Right ventricle myocardium superior (tissue), 1 donor: Measurements from ENCODE around the gene CDKN2D. TPM values are rescaled to one million over a fixed set of nuclear protein-coding genes. Genes with fewer than 3 reads are reported as not detected.
A peak's percentile ranks its signal among the peaks of the same experiment; 100 is the strongest.
"Not testable (repeated sequence)": the region's sequence is repeated elsewhere in the genome, so short reads cannot be mapped to it uniquely, and the experiment has no call there.

Experiments used
- ATAC-seq: fragments of 200-7000 bp; cut with Tn5 transposase; one replicate; pipeline ENCODE4 v1.9.1; 2020; ENCODE audit warnings: mild to moderate bottlenecking; ENCODE audit not compliant: poor library complexity
- DNase-seq: peaks from one replicate; pipeline ENCODE4 v3.0.0-alpha.2; 2020
- intact Hi-C: fragments of 100-400 bp; cut with DNase I; formaldehyde crosslinking; loops from one replicate; pipeline ENCODE4 v1.11.2; 2022
- total RNA-seq: library from RNA; stranded (reverse); fragmentation: NEBNext Ultra II Directional; extraction: Animal tissue kit (Norgen Biotek cat#: 25700); gene quantifications from one replicate; pipeline ENCODE4 v1.2.1, GENCODE V29; 2021
- donor health status: DM: no; HTN: yes; CAD: no; lungs with severe emphysema.

Gene CDKN2D
- total RNA-seq, 1 donor from 2014 or later, result 6.9 TPM

DNA sequence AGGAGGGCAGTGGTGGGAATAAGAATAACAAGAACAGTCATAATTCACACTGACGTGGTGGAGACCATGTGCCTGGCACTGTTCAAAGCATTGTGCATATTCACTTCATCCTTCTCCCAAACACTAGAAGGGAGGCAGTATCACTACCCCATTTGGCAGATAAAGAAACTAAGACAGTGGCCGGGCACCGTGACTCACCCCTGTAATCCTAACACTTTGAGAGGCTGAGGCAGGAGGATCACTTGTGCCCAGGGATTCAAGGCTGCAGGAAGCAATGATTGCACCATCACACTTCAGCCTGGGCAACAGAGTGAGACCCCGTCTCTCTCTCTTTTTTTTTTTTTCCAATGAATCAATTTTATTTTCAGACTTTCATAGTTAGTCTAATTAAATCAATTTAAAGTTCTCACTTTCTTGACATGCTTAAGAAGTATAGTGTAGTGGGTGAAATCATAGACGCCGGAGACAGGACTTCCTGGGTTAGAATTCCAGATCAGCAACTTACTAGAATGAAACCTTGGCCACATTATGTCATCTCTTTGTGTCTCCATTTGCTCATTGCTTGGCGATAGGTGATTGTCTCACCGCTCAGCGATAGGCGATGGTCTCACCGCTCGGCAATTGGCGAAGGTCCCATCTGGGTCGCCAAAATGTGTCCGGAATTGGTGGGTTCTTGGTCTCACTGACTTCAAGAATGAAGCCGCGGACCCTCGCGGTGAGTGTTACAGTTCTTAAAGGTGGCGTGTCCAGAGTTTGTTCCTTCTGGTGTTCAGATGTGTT, 30.4 kb downstream of the CDKN2D start:
- no peak for DNase-seq
- no peak for ATAC-seq

DNA sequence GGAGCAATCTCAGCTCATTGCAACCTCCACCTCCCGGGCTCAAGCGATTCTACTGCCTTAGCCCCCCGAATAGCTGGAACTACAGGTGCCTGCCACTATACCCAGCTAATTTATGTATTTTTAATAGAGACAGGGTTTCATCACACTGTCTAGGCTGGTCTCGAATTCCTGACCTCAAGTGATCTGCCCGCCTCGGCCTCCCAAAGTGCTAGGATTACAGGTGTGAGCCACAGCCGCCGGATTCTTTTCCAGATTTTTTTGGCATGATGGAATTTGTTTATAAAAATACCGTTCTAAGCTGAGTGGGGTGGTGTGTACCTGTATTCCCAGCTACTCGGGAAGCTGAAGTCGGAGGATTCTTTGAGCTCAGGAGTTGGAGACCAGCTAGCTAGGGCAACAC, 31.1 kb downstream of the CDKN2D start:
- ATAC-seq, result no peak
- DNase-seq, result no peak
- intact Hi-C loops, result no loop called here

More for the DNA sequence above, 30.4 kb downstream of the CDKN2D start:
- intact Hi-C loops, result no loop called here

DNA sequence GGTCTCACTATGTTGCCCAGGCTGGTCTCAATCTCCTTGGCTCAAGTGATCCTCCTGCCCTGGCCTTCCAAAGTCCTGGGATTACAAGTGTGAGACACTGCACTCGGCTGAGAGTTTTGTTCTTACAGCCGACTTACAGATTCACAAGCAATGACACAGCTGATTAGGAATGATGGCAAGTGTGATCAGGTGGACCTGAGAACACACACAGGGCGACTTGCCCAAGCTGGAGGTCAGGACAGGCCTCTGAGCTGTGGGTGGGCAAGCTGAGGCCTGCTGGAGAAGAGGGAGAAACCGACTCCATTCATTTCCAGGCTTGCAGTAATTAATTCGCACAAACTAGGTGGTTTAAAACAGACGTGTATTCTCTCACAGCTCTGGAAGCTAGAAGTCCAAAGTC, 33.2 kb downstream of the CDKN2D start:
- intact Hi-C loops, result no loop called here
- ATAC-seq (no peak), DNase-seq (no peak)

DNA sequence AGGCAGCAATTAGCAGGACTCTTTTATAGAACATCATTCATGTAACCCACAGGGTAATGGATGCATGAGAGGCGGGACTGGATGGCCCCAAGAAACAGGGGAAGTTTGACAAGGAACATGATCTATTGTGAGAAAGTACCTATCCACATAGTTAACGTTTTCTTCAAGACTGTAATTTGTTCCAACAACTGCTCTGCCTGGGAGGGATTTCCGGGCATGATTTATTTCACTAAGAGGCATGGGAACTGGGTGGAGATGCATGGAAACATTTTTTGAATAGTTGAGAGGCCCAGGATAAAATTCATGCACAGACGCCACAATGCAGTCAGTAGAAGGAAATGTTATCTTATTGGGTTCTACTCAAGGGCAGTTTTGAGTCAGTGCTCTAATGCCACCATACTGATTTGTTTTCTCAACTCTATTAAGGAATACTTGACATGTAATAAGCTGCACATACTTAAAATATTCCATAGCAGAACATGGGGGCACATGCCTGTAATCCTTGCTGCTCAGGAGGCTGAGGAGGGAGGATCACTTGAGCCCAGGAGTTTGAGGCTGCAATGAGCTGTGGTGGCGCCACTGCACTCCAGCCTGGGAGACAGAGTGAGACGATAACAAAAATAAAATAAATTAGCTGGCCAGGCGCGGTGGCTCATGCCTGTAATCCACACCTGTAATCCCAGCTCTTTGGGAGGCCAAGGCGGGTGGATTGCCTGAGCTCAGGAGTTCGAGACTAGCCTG, 35.0 kb downstream of the CDKN2D start:
- intact Hi-C loops, result no loop called here
- ATAC-seq, result no peak
- no peak for DNase-seq

DNA sequence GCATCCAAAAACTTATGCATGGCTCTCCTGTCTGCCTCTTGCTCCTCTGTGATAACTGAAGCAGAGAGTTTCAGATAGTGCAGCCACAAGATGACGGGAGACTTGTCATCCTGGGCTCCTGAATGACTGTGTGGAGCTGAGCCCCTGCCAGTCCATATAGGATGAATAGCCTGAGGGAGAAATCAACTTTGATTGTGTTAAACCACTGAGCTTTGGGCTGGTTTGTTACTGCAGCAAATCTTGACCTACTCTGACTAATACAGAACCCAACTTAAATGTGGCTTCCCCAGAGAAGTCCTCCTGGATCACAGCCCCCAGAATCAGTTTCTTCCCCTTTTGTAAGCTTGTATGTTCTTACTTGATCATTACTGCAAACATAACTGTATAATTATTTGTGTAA, 36.3 kb downstream of the CDKN2D start:
- ATAC-seq, result no peak

DNA sequence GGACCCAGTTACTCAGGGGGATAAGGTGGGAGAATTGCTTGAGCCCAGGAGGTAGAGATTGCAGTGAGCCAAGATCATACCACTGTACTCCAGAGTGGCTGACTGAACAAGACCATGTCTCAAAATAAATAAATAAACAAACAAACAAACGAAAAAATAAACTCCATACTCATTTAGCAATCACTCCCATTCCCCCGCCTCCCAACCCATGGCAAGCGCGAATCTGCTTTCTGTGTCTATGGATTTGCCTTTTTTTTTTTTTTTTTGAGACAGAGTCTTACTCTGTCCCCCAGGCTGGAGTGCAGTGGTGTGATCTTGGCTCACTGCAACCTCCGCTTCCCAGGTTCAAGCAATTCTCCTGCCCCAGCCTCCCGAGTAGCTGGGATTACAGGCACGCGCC, 41.9 kb downstream of the CDKN2D start:
- ATAC-seq, DNase-seq, intact Hi-C loops: not testable (repeated sequence)

More for the DNA sequence above, 36.3 kb downstream of the CDKN2D start:
- no peak for DNase-seq
- intact Hi-C loops, result no loop called here

DNA sequence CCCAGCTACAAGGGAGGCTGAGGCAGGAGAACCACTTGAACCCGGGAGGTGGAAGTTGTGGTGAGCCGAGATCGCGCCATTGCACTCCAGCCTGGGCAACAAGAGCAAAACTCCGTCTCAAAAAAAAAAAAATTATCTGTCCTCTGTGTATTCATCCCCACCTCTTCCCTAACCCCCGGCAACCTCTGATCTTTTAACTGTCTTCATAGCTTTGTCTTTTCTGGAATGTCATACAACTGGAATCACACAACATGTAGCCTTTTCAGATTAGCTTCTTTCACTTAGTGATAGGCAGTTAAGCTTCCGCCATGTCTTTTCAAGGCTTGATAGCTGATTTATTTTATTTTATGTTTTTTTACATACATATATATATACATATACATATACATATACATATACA, 43.1 kb downstream of the CDKN2D start:
- no peak for ATAC-seq
- DNase-seq, result no peak
- intact Hi-C loops, result no loop called here

DNA sequence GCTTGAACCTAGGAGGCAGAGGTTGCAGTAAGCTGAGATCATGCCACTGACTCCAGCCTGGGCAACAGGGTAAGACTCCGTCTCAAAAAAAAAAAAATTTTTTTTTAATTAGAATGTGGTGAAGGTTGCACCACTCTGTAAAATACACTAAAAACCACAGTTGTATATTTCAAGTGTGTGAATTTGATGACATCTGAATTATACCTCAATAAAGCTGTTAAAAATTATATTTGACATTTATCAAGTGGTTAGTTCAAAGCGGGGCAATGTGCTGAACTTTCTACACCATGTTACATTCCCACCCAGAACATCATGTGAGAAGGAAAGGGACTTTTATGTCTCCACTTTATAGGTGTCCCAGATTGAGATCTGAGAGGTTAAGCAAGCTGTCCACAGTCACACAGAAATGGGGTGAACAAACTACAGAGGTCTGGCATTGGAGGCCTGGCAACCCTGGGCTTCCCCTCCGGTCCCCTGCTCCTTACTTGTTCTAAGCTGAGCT, 45.6 kb downstream of the CDKN2D start:
- intact Hi-C loops, result no loop called here
- DNase-seq, result no peak
- ATAC-seq, result no peak

DNA sequence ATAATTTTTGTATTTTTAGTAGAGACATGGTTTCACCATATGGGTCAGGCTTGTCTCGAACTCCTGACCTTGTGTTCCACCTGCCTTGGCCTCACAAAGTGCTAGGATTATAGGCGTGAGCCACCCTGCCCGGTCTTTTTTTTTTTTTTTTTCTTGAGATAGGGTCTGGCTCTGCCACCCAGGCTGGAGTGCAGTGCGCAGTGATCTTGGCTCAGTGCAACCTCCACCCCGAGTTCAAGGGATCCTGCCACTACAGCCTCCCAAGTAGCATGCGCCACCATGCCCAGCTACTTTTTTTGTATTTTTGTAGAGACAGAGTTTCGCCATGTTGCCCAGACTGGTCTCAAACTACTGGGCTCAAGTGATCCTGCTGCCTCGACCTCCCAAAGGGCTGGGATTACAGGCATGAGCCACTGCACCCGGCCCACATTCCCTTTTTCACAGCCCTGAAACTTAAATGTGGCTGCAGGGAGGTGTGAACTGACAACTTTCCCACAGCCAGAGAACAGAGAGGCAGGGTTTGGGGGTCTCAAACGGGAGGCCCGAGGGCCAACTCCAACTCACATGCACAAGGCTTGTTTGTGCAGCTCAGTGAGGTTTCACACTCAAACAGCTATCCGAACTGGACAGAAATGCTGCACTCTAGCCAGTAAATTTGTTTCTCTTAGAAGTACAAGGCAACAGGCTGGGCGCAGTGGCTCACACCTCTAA, 47.2 kb downstream of the CDKN2D start:
- DNase-seq (no peak), ATAC-seq (no peak)
- intact Hi-C loops, result no loop called here

DNA sequence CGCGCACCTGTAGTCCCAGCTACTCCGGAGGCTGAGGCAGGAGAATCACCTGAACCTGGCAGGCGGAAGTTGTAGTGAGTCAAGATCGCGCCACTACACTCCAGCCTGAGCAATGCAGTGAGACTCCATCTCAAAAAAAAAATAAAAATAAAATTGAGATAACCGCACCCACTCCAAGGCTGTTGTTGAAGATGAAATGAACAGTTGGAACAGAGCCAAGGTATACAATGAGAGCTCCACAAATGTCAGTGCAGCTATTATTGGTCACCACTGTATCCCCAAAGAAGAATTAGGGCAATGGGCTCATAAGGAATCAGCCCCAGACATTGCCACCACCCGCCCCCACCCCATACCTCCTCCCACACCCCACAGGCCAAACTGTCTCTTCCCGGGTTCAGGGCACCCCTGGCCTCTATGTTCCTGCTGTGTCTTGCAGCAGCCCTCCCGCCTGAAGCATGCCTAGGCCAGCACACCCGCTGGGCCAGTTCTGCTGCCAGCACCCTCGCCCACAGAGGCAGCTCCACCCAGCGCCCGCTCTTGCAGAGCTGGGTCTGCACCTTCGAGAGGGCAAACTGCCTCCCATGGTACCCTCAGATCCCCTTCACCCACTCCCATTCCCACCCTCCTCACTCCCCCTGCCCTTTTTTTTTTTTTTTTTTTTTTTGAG, 48.0 kb downstream of the CDKN2D start:
- DNase-seq (no peak), ATAC-seq (no peak)
- intact Hi-C loops, result no loop called here

DNA sequence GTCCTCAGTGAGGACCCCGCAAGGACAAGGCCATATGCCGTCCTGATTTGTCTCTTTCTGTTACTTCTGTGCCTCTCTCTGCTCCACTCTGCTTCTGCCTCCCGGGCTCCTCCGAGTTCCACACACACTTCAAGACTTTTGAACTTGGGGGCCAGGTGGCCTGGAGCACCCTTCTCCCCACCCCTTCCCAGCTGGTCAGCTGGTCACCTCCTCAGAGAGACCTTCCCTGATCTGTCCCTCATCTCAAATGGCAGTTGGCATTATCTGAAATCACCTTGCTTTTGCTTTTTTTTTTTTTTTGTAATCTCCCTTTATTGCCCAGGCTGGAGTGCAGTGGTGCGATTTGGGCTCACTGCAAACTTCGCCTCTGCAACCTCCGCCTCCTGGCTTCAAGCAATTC, 49.4 kb downstream of the CDKN2D start:
- no peak for ATAC-seq
- intact Hi-C loops, result no loop called here

DNA sequence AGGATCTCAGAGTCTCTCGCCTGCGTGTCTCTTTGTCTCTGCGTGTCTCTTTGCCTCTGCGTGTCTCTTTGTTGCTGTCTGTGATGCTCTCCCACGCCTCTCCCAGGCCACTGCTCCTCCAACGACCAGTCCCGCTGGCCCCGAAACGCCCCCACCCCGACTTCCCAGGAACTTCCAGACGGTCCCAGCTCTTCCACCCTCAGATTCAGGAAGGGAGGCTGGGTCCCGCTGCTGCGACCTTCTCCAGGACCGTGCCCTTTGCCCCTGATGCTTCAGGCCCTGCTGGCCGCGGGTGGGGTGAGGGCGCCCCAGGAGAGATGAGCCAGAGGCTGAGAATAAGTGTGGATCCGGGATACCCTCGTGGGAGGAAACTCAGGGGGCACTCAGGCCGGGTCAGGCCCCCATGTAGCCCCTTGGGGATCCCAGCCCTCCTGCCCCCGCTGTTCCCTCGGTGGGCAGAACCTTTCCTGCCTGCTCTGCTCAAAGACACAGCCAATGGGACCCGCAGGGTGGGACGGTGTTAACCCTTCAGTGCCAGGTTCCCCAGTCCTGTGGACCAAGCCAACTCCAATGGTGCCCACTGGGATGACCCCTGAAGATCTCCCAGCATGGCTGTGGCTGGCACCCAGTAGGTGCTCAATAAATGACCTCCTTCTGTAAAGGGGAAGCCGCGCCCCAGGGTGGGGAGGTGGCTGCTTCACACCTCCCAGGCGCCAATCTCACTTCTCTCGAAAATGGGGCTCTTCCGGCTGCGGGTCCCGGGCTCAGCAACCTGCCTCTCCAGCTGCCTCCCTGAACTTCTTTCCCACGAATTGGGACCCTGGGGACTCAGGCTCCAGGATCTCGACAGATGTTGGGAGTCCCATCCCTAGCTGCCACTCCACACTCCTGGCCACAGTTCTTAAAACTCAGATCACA, 50.1 kb downstream of the CDKN2D start:
- no peak for ATAC-seq
- intact Hi-C loops, result no loop called here
- DNase-seq, result no peak

More for the DNA sequence above, 49.4 kb downstream of the CDKN2D start:
- no peak for DNase-seq

DNA sequence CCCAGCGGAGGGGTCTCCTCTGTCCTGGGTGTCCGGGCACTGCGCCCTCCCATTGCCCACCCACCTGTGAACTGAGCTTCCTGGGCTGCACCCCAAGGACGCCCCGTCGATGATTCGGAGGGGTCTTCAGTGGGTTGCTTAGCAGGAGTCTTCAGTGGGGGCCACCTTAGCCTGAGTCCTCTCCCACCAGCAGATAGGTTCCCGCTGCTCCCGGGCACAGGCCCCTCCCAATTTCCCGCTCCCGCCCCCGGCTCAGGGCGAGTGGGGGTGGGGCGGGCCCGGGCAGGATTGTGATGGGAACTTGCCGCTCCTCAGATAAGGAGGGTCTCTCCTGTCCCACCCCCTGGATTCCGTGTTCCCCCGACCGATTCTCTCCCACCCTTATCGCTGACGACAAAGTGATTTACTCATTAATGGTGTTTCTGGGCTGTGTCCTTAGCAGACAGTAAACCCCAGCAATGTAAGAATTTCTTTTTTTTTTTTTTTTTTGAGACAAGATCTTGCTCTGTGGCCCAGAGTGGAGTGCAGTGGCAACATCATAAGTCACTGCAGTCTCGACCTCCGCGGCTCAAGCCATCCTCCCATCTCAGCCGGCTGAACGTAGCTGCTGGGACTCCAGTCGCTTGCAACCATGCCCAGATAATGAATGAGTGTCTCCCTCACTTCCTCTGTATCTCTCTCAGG, 50.9 kb downstream of the CDKN2D start:
- peak; percentile 45 for DNase-seq
- peak; percentile 51 for ATAC-seq
- intact Hi-C loops, result no loop called here

DNA sequence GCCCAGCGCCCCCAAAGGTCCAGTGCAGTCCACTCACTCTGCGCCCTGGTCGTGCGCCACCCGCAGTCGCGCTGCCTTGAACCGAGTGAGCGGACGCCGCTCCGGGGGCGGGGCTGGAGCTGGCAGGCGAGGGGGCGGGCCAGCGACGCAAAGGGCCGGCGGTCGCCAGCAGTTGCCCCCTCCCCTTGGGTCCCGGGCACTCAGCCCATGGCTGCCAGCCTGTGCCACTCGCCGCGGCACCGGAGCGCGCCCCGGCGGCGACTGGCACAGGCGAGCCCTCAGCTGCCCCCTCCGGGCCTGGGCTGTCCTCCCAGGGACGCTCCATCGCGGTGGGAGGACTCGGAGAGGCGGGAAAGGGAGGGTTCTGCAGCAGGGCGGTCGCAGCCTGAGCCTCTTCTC, 51.4 kb downstream of the CDKN2D start, which contains the start of gene S1PR5:
Gene S1PR5, minus strand, starts transcription at position 87 of the 399 bp plus-strand sequence. CDS start 2,436 bp downstream, outside the sequence.
- DNase-seq (peak; percentile 44), ATAC-seq (peak; percentile 49)
- intact Hi-C loops, result no loop called here

DNA sequence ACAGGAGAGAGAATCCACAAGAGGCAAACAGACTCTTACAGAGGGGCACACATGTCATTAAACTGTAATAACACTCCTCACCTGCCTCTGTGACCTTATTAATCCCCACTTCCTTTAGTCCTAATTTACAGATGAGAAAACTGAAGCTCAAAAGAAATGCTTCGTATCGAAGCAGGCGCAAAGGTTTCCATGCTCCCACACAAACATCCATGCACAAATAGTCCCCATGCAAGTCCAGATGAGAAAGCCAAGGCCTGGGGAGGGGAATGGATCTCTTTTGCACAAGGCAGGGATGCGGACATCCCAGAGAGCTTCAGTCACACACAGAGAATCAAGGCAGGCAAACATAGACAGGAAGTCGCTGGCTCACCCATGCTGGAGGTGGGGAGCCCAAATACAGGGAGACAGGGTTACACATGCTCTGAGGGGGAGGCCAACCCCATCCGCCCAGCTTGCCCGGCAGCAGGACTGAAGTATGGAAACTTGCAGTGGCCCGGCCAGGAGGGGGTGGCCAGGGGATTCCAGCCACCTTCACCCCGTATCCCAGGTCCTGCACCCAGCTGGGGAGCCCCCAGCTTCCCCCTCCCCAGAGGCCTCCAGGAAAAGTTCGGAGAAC, 52.0 kb downstream of the CDKN2D start:
- ATAC-seq, result no peak
- no peak for DNase-seq
- intact Hi-C loops, result no loop called here
